HG03460 (cell line): Measurements from ENCODE around the gene PTCHD4.

Source experiments
- ATAC-seq: cut with Tn5 transposase; IDR thresholded peaks from one replicate; pipeline ENCODE4 v1.9.1; 2021; ENCODE audit not compliant: unreplicated experiment

The PTCHD4 gene

DNA sequence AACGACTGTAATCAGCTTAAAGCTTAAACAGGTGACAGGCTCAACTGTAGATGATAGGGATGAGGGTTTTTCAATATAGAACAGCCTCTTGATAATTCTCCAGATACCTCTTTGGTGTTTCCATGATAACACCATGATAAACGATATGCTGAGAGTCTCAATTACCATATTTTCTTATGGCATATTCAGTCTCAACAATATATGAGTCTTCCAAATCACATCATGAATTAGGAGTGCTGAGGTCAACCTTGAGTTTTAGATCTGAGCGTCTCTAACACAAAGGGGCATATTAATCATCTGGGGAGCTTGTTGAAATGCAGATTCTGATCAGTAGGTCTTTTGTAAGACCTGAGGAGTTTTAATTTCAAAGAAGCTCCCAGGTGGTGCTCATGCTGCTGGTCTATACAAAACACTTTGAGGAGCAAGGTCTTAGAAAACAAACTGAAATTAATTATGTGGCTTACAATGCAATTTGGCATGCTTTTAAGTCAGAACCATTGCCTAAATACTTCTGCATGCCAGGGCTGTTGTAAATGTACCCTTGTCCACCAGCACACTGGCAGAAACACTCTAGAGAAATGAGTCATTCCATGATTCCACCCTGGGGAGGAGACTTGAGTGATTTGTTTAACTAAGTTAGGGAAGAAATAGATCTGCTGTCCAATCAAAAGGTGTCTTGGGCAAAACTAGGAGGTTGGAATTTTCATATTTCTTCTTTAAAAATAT, 49.6 kb downstream of the PTCHD4 start:
- ATAC-seq, result no peak
